GM12878 (cell line): ENCODE measurements around the gene GPBP1L1. TPM values are rescaled to one million over a fixed set of nuclear protein-coding genes. Genes with fewer than 3 reads are reported as not detected.
"Not testable (repeated sequence)": the region's sequence is repeated elsewhere in the genome, so short reads cannot be mapped to it uniquely, and the experiment has no call there.

Source experiments
- ATAC-seq: fragments of 200-7000 bp; cut with Tn5 transposase; 3 replicates; pipeline ENCODE4 v1.9.1; 2020; ENCODE audit warnings: mild to moderate bottlenecking, moderate library complexity
- BruUV-seq: library from RNA; stranded (reverse); fragments of 400-500 nt; replicated peaks from 2 replicates; lab custom pipeline; 2021; lab: Mats Ljungman, UMichigan
- CTCF ChIA-PET: fragments of 300-600 bp; sonication (Branson Sonifier 250); formaldehyde crosslinking; extraction: SDS; loops from one replicate; lab custom pipeline; 2021; ENCODE audit warnings: inconsistent platforms; lab: Yijun Ruan, JAX
- POLR2A ChIA-PET: fragments of 350-600 bp; formaldehyde crosslinking; extraction: SDS; loops from one replicate; lab custom pipeline; 2021; ENCODE audit warnings: inconsistent platforms; lab: Charles Lee
- RAD21 ChIA-PET: fragments of 300-600 bp; sonication (Branson Sonifier 250); formaldehyde crosslinking; loops from one replicate; lab custom pipeline; 2023; ENCODE audit warnings: antibody characterized with exemption; ENCODE audit not compliant: unreplicated experiment; lab: Charles Lee
- SMC1A ChIA-PET: fragments of 300-600 bp; sonication (Branson Sonifier 250); formaldehyde crosslinking; loops from one replicate; lab custom pipeline; 2023; ENCODE audit not compliant: unreplicated experiment, uncharacterized antibody; lab: Charles Lee
- DNase-seq: peaks from one replicate; pipeline ENCODE4 v3.0.0-alpha.2; 2011; ENCODE audit warnings: low read depth, low spot score
- FAIRE-seq: peaks from 3 replicates; lab custom pipeline; 2011; peaks lifted over from hg19 to GRCh38; lab: Jason Lieb, UNC
- H2AFZ ChIP-seq: 2 replicates; pipeline ENCODE4 v1.6.0; 2011; ENCODE audit warnings: low read depth, low read length, control low read depth; ENCODE audit not compliant: control insufficient read depth
- H3K27ac ChIP-seq: 2 replicates; pipeline ENCODE4 v1.5.1; 2011; ENCODE audit warnings: control low read depth; ENCODE audit not compliant: control insufficient read depth, insufficient read depth
- H3K27me3 ChIP-seq, 2 experiments: replicated peaks in 1 of 2; 2 replicates each; pipeline versions ENCODE4 v1.6.0 to v1.6.1; 2011; ENCODE audit warnings: low read length in 1 of 2; ENCODE audit not compliant: control insufficient read depth in 2 of 2, insufficient read depth in 2 of 2
- H3K36me3 ChIP-seq, 2 experiments: 2 replicates each; pipeline ENCODE4 v1.5.1; 2011; ENCODE audit warnings: low read length in 1 of 2; ENCODE audit not compliant: control insufficient read depth in 2 of 2, insufficient read depth in 2 of 2
- H3K4me1 ChIP-seq: 2 replicates; pipeline ENCODE4 v1.6.1; 2011; ENCODE audit warnings: mild to moderate bottlenecking, low read length, moderate library complexity, mixed read lengths; ENCODE audit not compliant: control insufficient read depth, insufficient read depth
- H3K4me2 ChIP-seq: 2 replicates; pipeline ENCODE4 v1.6.0; 2011; ENCODE audit warnings: control low read depth; ENCODE audit not compliant: control insufficient read depth, insufficient read depth
- H3K4me3 ChIP-seq: fragments of 200-600 bp; sonication (generic); 2 replicates; pipeline ENCODE4 v1.5.1; 2016
- H3K79me2 ChIP-seq: 2 replicates; pipeline ENCODE4 v1.6.0; 2011; ENCODE audit warnings: low read length; ENCODE audit not compliant: control insufficient read depth, insufficient read depth
- H3K9ac ChIP-seq: 2 replicates; pipeline ENCODE4 v1.8.0; 2011; ENCODE audit warnings: low read length, control low read depth, mixed read lengths; ENCODE audit not compliant: control insufficient read depth, insufficient read depth
- H3K9me3 ChIP-seq: replicated peaks from 3 replicates; pipeline ENCODE4 v1.5.1; 2011; ENCODE audit warnings: mild to moderate bottlenecking, low read length; ENCODE audit not compliant: control insufficient read depth, insufficient read depth
- H4K20me1 ChIP-seq: 2 replicates; pipeline ENCODE4 v1.6.0; 2011; ENCODE audit not compliant: control insufficient read depth, insufficient read depth
- CHD4 ChIP-seq: fragments of 200-600 bp; sonication (generic); IDR thresholded peaks from 2 replicates; pipeline ENCODE4 v1.6.1; 2016; ENCODE audit warnings: mild to moderate bottlenecking
- HDGF ChIP-seq: fragments of 450-650 bp; IDR thresholded peaks from 2 replicates; pipeline ENCODE4 v1.6.1; 2016; ENCODE audit warnings: antibody characterized with exemption
- MYC ChIP-seq: IDR thresholded peaks from 2 replicates; pipeline ENCODE4 v1.6.1; 2011; ENCODE audit warnings: mild to moderate bottlenecking, low read length, moderate library complexity, inconsistent platforms; ENCODE audit not compliant: insufficient read depth, insufficient replicate concordance, insufficient read length, severe bottlenecking
- POLR2A ChIP-seq: IDR thresholded peaks from 2 replicates; pipeline ENCODE4 v1.6.1; 2011; ENCODE audit warnings: low read depth, mild to moderate bottlenecking, low read length
- RUNX3 ChIP-seq: IDR thresholded peaks from 2 replicates; pipeline ENCODE4 v1.6.1; 2012; ENCODE audit warnings: low read length, inconsistent platforms
- STAT3 ChIP-seq: IDR thresholded peaks from 2 replicates; pipeline ENCODE4 v1.6.1; 2011; ENCODE audit warnings: low read depth, low read length, improper control_type of control experiment
- ZNF24 ChIP-seq: fragments of 450-650 bp; IDR thresholded peaks from 2 replicates; pipeline ENCODE4 v1.6.1; 2017; ENCODE audit warnings: antibody characterized with exemption, mild to moderate bottlenecking
- WGBS: methylation state at CpG from one replicate; pipeline ENCODE4 v1.1.6; 2016; ENCODE audit warnings: low lambda C conversion rate; ENCODE audit not compliant: insufficient replicate concordance, insufficient coverage; ENCODE audit errors: missing lambda C conversion rate; 5-methylcytosine and 5-hydroxymethylcytosine counted together
- in situ Hi-C: fragments of 300-500 bp; cut with MboI; formaldehyde crosslinking; loops from 9 replicates; pipeline ENCODE4 v1.14.3; 2018; ENCODE audit warnings: mixed read lengths
- intact Hi-C: fragments of 100-400 bp; cut with micrococcal nuclease; formaldehyde crosslinking; loops from one replicate; pipeline ENCODE4 v1.14.2; 2022; ENCODE audit not compliant: unreplicated experiment
- polyA plus RNA-seq, 11 experiments: library from polyadenylated mRNA; depleted of rRNA in 4 of 11; unstranded in 6 of 11; stranded (reverse) in 5 of 11; fragments of >200 nt; fragmentation: Nextera tagmentation in 4 of 11; fragmentation: Illumina TruSeq in 1 of 11; extraction: Ambion mirVana in 4 of 11; extraction: Trizol in 1 of 11; gene quantifications; 1 replicate in 1 of 11; 2 replicates in 10 of 11; pipeline versions ENCODE4 v1.2.1 to v1.2.3, GENCODE V29; 2011 to 2016; ENCODE audit warnings: inconsistent platforms in 2 of 11, missing spikeins in 2 of 11, low read depth in 1 of 11
- total RNA-seq, 4 experiments: library from RNA; depleted of rRNA in 3 of 4; stranded (reverse); fragments of >200 nt in 3 of 4; fragmentation: Illumina TruSeq in 1 of 4; extraction: Trizol in 1 of 4; gene quantifications; 2 replicates each; pipeline versions ENCODE4 v1.2.1 to v1.2.3, GENCODE V29; 2013 to 2021

GPBP1L1 gene
- total and polyA plus RNA-seq, 10 of the 15 experiments (the other 5 are each of a cell fraction or from before 2014, with no cell fraction given) = 37.3 to 91.6 (median 81.2) TPM

GRCh38 chr1:45596765-45597164 is 89.6 kb downstream of the GPBP1L1 start:
- H3K4me2 ChIP-seq, DNase-seq, H3K9ac ChIP-seq, RAD21 ChIA-PET, ATAC-seq, intact Hi-C loops, H3K27me3 ChIP-seq, SMC1A ChIA-PET, CTCF ChIA-PET, H3K4me3 ChIP-seq, FAIRE-seq, BruUV-seq, H2AFZ ChIP-seq, in situ Hi-C loops, H4K20me1 ChIP-seq, H3K4me1 ChIP-seq, H3K9me3 ChIP-seq, H3K36me3 ChIP-seq, H3K27ac ChIP-seq: not testable (repeated sequence)
- 97% methylated on average over 8 of the region's 8 CpGs for WGBS
- 0 out of 2 replicates have a peak, but pooled peaks have one; percentile 65 for TF ChIP-seq HDGF
- POLR2A ChIA-PET = interaction anchor here (0.6 kb wide), 2 partner anchors 59 to 102 kb away, joined by 3 to 5 read pairs; no protein-coding TSS in a partner anchor
- H3K79me2 ChIP-seq = peaks cover 40% of the 10 kb centered on the region

GRCh38 chr1:45594412-45594811 is 91.9 kb downstream of the GPBP1L1 start:
- TF ChIP-seq CHD4 (no peak), ZNF24 (no peak), POLR2A (no peak), RUNX3 (no peak), STAT3 (no peak), MYC (no peak)
- TF ChIP-seq, all 136 proteins: peak for 0
- ATAC-seq (peak; percentile 10; the same call in 1 of the 3 replicates), DNase-seq (no peak), FAIRE-seq (no peak)
- in situ Hi-C loops = no loop called here
- intact Hi-C loops = no loop called here
- Histone ChIP-seq H3K4me3 (no peak overlapping the region), H3K27me3 (no peaks in the 10 kb centered on the region), H3K79me2 (peaks cover 51% of the 10 kb centered on the region), H3K36me3 (peaks cover 9 to 11% of the 10 kb centered on the region in 2 experiments; a peak in 3 of 4 replicates), H2AFZ (no peak overlapping the region), H3K4me1 (no peaks in the 10 kb centered on the region), H3K27ac (no peak overlapping the region), H4K20me1 (no peaks in the 10 kb centered on the region), H3K4me2 (no peak overlapping the region), H3K9ac (no peak overlapping the region), H3K9me3 (no peaks in the 10 kb centered on the region)
- ChIA-PET SMC1A (interaction anchor here (1.7 kb wide), 1 partner anchor 11 kb away, joined by 5 read pairs; no protein-coding TSS in a partner anchor), CTCF (interaction anchor here (1.4 kb wide), 1 partner anchor 23 kb away, joined by 4 read pairs; no protein-coding TSS in a partner anchor), RAD21 (no interaction called here), POLR2A (interaction anchor here (0.9 kb wide), 1 partner anchor 10 kb away, joined by 4 read pairs; no protein-coding TSS in a partner anchor)
- WGBS = 82% methylated on average over 4 of the region's 4 CpGs
- no TSS peak for BruUV-seq
